ES-I3 (cell line): ENCODE measurements around the gene TMEM130.
"Not testable (repeated sequence)": the region's sequence is repeated elsewhere in the genome, so short reads cannot be mapped to it uniquely, and the experiment has no call there.

ENCODE experiments used
- H3K36me3 ChIP-seq: 2 replicates; pipeline ENCODE4 v1.6.1; 2013; ENCODE audit warnings: mild to moderate bottlenecking, low read length, control low read depth, moderate library complexity; ENCODE audit not compliant: insufficient read depth
- H3K4me1 ChIP-seq: 2 replicates; pipeline ENCODE4 v1.6.1; 2013; ENCODE audit warnings: mild to moderate bottlenecking, control low read depth, low read length; ENCODE audit not compliant: insufficient read depth
- H3K9ac ChIP-seq: 2 replicates; pipeline ENCODE4 v1.6.1; 2013; ENCODE audit warnings: low read depth, mild to moderate bottlenecking, low read length, moderate library complexity
- H3K9me3 ChIP-seq: 2 replicates; pipeline ENCODE4 v1.6.1; 2013; ENCODE audit warnings: mild to moderate bottlenecking, low read length, moderate library complexity; ENCODE audit not compliant: control insufficient read depth, insufficient read depth

TMEM130 gene

DNA sequence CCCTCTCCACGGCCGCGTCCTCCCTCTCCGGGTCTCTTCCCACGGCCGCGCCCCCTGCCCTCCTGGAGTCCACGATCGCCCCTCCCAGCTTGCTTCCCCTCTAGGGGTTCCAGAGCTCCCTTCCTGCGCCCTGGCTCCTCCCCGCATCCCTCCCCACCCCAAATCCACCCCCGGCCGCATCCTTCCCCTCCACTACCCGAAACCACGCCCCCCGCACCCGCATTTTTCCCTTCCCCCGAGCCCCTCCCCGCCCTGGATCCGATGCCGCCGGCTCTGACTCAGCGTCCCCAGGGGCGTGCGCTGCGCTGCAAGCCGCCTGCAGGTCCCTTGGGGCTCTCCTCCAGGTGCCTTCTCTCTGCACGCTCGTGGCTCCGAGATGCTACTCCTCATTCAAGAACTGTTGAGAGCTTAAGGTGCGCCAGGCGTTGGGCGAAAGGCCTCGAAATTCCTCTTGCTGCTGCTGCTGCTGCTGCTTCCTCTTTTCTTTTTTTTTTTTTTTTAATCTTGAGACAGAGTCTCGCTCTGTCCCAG lies 372 bp upstream of the TMEM130 start:
- peaks cover 9% of the 10 kb centered on the region; the same call in 1 of the 2 replicates for H3K4me1 ChIP-seq
- no peaks in the 10 kb centered on the region for H3K36me3 ChIP-seq
- no peaks in the 10 kb centered on the region for H3K9me3 ChIP-seq
- peak overlapping the region; percentile 76 for H3K9ac ChIP-seq

DNA sequence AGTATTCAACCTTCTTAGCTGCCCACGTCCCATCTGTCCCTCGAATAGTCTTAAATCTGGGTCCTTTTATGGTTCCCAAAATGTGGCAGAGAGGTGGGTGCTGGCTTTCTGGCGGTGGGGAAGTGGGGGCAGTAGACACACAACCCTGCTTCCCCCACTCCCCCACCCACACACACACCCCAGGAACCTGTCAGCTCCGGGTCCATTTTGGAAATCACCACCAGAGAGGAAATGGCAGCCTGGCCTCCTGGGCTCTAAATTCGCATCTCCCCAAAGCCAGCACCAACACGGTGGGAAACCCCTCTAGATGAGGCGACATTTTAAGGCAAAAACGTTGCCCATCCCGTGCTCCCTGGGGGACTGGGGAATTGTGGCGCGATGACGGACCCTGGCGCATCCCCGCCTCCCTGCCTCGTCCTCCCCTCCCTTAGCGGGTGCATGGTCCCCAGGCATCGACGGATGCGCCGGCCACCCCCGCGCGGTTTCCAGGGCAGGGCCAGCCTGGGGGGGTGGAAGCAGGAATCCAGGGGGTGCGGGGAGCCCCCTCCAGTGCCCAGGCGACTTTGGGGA lies 702 bp downstream of the TMEM130 start:
- no peaks in the 10 kb centered on the region for H3K9me3 ChIP-seq
- peaks cover 9% of the 10 kb centered on the region; the same call in 1 of the 2 replicates for H3K4me1 ChIP-seq
- H3K9ac ChIP-seq, result peak overlapping the region; percentile 76; the same call in 1 of the 2 replicates
- no peaks in the 10 kb centered on the region for H3K36me3 ChIP-seq

DNA sequence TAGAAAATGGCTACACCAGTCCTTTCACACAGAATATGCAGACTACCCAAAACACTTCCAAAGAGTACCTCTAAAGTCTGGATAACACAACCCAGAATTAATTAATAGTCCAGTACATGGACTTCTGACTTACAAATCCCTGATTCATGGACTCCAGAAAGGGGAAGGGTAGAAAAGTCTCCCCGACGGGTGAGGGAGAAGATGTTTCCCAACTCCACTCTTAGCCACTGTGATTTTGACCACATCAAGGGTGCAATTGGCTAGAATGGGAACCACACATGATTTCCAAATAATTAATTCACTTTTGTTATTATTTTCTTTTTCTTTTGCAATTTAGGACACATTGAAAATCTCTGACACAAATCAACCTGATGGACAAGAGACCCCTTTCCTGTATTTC lies 1.4 kb downstream of the TMEM130 start:
- Histone ChIP-seq H3K4me1 (peaks cover 9% of the 10 kb centered on the region; the same call in 1 of the 2 replicates), H3K36me3 (no peaks in the 10 kb centered on the region), H3K9ac (no peak overlapping the region), H3K9me3 (no peaks in the 10 kb centered on the region)

DNA sequence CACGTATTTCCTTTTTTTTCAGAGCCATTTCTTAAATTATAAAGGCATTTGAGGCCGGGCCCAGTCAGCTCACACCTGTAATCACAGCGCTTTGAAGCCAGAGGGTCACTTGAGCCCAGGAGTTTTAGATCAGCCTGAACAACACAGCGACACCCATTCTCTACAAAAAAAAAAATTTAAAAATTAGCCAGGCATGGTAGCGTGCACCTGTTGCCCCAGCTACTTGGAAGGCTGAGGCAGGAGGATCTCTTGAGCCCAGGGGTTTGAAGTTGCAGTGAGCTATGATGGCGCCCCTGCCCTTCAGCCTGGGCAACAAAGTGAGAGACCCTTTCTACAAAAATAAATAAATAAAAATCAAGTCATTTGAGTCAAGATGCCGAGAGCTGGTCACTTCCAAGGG lies 3.0 kb downstream of the TMEM130 start:
- Histone ChIP-seq H3K9me3 (no peaks in the 10 kb centered on the region), H3K4me1 (peaks cover 9% of the 10 kb centered on the region; the same call in 1 of the 2 replicates), H3K36me3 (no peaks in the 10 kb centered on the region), H3K9ac (no peak overlapping the region)

DNA sequence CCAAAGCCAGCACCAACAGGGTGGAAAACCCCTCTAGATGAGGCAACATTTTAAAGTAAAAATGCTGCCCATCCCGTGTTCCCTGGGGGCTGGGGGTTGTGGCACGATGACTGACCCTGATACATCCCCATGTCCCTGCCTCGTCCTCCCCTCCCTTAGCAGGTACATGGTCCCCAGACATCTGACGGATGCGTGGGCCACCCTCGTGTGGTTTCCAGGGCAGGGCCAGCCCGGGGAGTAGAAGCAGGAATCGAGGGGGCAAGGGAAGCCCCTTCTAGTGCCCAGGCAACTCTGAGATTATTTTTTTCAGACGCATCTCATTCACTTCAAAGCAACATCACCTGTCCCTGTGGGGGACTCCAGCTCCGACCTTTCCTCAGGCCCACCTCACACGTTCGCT lies 3.5 kb downstream of the TMEM130 start:
- H3K36me3 ChIP-seq, result no peaks in the 10 kb centered on the region
- H3K9me3 ChIP-seq, result no peaks in the 10 kb centered on the region
- H3K9ac ChIP-seq, result no peak overlapping the region
- H3K4me1 ChIP-seq, result peaks cover 7% of the 10 kb centered on the region; the same call in 1 of the 2 replicates

DNA sequence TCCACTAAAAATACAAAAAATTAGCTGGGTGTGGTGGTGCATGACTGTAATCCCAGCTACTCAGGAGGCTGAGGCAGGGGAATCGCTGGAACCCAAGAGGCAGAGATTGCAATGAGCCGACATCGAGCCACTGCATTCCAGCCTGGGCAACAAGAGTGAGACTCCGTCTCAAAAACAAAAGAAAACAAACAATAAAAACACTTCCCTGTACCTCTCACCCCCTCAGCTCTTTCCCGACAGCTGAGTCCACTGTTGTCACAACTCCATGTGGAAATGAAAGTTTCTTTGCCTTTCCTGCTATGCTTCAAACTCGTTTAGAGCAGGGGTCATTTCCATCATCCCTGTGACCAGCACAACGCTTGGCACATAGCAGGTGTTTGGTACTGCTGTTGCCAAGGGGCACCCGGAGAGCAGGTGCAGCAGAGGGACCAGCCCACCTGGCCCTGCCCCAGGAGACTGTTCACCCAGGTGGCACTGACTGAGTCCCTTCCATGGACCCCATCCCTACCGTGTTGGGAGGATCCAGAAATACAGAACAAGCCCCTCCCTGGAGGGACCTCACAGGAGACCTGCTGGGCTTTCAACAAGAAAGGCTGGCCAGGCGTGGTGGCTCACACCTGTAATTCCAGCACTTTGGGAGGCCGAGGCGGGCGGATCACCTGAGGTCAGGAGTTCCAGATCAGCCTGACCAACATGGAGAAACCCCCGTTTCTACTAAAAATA lies 4.9 kb downstream of the TMEM130 start:
- Histone ChIP-seq H3K9ac (no peak overlapping the region), H3K9me3 (no peaks in the 10 kb centered on the region), H3K4me1 (no peaks in the 10 kb centered on the region; the same call in 1 of the 2 replicates), H3K36me3 (no peaks in the 10 kb centered on the region)

DNA sequence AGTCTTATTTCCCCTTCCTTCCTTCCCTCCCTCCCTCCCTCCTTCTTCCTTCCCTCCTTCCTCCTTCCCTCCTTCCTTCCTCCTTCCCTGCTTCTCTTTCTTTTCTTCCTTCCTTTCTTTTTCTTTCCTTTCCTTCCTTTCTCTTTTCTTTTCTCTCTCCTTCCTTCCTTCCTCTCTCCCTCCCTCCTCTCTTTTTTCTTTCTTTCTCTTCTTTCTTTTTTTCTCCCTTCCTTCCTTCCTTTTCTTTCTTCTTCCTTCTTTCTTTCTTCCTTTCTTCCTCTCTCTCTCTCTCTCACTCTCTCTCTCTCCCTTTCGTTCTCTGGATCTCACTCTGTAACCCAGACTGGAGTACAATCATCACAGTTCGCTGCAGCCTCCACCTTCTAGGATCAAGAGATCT lies 6.2 kb downstream of the TMEM130 start:
- Histone ChIP-seq H3K4me1 (no peaks in the 10 kb centered on the region; the same call in 1 of the 2 replicates), H3K36me3 (no peaks in the 10 kb centered on the region), H3K9me3 (no peaks in the 10 kb centered on the region)

DNA sequence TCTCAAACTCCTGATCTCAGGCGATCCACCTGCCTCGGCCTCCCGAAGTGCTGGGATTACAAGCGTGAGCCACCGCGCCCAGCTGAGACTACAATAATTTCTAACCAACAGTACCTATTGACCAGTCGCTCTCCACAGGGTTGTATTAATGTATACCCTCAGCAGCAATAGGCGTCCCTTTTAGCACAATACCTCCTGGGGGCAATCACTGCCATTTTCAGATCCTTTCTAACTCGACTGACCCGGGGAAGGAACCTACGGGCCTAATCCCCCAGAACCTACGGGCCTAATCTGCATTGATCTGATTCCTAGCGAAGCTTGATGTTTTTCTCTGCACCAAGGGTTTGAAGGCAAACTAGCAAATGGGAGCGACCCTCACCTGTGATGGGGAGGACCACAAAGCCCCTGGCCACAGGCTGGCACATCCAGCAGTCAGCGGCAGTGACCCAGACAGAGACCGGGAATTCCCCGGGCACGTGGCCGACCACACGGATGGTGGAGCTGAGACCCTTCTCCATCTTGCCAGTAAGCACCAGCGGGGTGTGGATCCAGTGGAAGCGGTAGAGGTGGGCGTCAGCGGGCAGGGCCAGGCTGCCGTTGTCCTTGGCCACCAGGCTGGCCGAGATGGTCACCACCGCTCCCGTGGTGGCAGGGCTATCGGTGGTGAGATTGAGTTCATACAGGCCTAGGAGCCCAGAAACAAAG lies 6.9 kb downstream of the TMEM130 start:
- no peak overlapping the region for H3K9ac ChIP-seq
- H3K9me3 ChIP-seq, result no peaks in the 10 kb centered on the region
- no peaks in the 10 kb centered on the region; the same call in 1 of the 2 replicates for H3K4me1 ChIP-seq
- no peaks in the 10 kb centered on the region for H3K36me3 ChIP-seq

More for the DNA sequence above, 6.2 kb downstream of the TMEM130 start:
- H3K9ac ChIP-seq, result no peak overlapping the region

DNA sequence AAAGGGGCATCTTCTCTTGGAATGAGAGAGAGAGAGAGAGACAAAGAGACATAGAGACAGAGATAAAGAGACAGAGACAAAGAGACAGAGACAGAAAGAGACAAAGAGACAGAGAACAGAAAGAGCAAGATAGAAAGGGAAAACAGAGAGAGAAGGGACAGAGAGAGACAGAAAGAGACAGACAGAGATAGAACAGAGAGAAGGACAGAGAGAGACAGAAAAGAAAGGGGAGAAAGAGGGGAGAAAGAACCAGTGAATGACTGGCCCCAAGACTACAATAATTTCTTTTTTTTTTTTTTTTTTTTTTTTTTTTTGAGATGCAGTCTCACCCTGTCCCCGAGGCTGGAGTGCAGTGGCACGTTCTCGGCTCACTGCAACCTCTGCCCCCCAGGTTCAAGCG lies 7.6 kb downstream of the TMEM130 start:
- Histone ChIP-seq H3K9me3 (no peaks in the 10 kb centered on the region), H3K36me3 (no peaks in the 10 kb centered on the region), H3K4me1 (no peaks in the 10 kb centered on the region; the same call in 1 of the 2 replicates), H3K9ac (no peak overlapping the region)

DNA sequence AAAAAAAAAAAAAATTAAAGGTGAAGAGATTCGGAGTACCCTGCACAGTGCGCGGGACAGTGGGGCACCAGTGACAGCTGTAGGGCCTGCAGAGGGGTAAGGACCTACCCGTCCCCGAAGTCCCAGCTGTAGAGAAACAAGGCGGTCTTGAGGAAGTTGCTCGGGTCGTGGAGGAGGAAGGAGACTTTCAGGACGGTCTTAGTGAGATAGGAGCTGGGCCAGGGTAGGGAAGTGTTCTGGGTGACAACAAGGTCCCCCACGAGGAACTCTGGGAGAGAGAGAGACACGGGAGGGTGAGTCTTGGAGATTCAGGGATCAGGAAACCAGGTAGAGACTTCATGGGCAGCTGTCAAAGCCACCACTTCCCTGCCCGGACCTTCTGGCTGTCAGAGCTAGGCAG lies 9.7 kb downstream of the TMEM130 start:
- Histone ChIP-seq H3K36me3 (no peaks in the 10 kb centered on the region), H3K4me1 (no peaks in the 10 kb centered on the region; the same call in 1 of the 2 replicates), H3K9me3 (no peaks in the 10 kb centered on the region), H3K9ac (no peak overlapping the region)

DNA sequence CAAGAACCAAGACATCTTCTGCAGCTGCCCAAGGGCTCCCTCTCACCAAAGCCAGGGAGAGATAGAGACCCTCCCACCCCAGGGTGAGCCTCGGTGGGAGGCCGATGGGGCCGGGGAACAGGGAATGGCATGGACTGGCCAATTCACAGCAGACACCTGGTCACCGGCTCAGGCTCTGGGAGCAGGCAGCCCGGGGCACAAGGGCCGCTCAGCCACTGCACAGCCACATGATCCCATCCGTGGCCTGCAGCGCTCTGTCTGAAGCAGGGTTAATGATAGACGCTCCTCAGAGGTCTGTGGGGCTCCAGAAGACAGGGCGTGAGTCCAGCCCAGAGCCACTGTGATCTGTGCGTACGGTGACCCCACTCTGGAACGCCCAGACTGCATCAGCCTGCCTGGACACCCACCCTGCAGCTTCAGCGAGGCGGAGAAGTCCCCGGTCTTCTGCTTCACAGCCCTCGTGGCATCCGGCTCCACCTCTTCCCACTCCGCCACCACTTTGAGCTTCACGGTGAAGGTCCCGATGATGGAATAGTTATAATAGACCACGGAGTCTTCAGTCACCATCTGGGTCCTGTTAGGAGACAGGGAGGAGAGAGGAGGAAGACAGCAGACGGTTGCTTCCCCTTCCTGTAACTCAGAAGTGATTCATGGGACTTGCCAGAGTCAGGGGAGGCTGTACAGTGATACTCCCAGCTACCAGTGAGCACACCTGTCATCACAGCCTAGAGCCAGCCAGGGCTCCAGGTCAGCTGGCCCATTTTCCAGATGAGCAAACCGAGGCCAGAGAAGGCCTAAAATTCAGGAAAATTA lies 14.0 kb downstream of the TMEM130 start:
- Histone ChIP-seq H3K36me3 (no peaks in the 10 kb centered on the region), H3K9me3 (no peaks in the 10 kb centered on the region), H3K4me1 (peaks cover 12% of the 10 kb centered on the region; the same call in 1 of the 2 replicates), H3K9ac (no peak overlapping the region)

DNA sequence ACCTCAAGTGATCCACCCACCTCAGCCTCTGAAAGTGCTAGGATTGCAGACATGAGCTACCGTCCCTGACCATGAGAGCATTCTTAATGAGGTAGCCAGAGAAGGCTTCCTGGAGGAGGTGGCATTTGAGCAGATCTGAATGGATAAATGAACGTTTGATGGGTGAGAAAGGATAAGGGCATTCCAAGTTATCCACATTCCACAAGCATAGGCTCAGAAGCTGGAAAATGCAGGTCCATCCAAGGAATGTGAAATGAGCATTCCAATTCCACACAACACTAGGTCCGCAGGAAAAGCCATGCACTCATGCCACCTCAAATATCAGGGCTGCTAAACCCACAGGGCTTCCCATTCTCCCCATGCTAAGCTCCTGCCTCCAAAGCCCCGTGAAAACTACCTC lies 17.0 kb downstream of the TMEM130 start:
- Histone ChIP-seq H3K36me3 (no peaks in the 10 kb centered on the region), H3K9ac (no peak overlapping the region), H3K9me3 (peaks cover 7% of the 10 kb centered on the region; the same call in 1 of the 2 replicates), H3K4me1 (peaks cover 12% of the 10 kb centered on the region; the same call in 1 of the 2 replicates)

DNA sequence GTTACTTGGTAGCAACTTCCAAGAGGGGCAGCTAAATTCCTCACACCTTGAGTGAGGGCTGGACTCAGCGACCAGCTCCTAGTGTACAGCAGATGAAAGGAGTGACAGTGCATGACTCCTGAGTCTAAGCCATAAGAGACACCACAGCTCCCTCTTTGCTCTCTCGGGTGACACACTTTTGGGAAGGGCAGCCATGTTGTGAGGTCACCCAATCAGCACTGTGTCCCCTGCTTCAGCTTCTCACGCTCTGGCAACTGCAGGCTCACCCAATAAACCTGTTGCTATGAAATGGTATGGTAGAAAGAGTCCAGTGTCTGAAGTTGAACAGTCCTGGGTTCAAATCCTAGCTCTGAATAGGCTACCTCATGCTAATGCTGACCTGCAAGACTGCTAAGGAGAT lies 20.9 kb downstream of the TMEM130 start:
- peaks cover 4% of the 10 kb centered on the region; the same call in 1 of the 2 replicates for H3K4me1 ChIP-seq
- H3K36me3 ChIP-seq, result no peaks in the 10 kb centered on the region
- H3K9ac ChIP-seq, result no peak overlapping the region
- H3K9me3 ChIP-seq, result peaks cover 11% of the 10 kb centered on the region; the same call in 1 of the 2 replicates

DNA sequence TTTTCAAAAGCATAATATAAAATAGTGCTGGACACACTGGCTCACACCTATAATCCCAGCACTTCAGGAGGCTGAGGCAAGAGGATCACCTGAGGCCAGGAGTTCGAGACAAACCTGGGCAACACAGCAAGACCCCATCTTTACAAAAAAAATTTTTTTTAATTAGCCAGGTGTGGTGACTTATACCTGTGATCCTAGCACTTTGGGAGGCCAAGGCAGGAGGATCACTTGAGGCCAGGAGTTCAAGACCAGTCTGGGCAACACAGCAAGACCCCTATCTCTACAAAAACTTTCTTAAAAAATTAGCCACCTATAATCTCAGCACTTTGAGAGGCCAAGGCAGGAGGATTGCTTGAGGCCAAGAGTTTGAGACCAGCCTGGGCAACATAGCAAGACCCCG lies 27.3 kb downstream of the TMEM130 start:
- H3K9me3 ChIP-seq, H3K36me3 ChIP-seq, H3K9ac ChIP-seq: not testable (repeated sequence)

More for the DNA sequence above, 27.3 kb downstream of the TMEM130 start:
- not testable (repeated sequence) for H3K4me1 ChIP-seq
